RCC 7860 (cell line): ENCODE data around the gene BPIFB1.

Experiments used
- DNase-seq: peaks from one replicate; pipeline ENCODE4 v3.0.0-alpha.2; 2015; ENCODE audit warnings: low spot score
- FAIRE-seq: peaks from 2 replicates; lab custom pipeline; 2012; peaks lifted over from hg19 to GRCh38; lab: Jason Lieb, UNC

The BPIFB1 gene

DNA sequence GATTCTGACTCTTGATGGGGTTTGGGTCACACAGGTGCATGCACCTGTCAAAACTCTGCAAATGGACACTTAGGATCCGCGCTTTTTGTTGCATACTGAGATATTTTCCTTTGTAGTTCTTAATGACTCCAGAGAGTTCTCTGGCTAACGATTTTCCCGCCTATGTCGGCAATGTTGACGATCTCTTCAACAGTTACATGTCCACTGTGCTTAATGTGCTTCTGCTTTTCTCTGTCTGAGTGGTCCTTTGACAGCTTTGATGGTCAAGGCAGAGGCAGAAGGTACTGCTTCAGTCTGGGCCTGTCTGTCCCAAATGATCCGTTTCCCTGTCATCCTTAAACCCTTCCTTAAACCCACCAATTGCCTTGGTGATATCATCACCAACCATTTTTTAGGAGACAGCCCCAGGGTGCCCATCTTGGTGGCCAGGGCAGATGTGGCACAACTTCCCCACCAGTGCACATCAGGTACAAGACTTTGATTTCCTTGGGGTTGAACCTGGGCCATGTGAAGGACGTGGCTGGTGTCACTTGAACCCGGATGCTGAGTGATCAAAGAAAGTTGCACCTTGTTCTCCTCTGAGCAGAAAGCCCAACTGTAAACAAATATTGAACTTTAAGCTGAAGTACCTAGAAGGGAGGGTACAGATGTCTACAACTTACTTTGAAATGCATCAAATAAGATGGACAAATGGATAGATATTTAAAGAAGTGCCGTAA lies 10.7 kb upstream of the BPIFB1 start:
- DNase-seq = no peak
- no peak for FAIRE-seq

DNA sequence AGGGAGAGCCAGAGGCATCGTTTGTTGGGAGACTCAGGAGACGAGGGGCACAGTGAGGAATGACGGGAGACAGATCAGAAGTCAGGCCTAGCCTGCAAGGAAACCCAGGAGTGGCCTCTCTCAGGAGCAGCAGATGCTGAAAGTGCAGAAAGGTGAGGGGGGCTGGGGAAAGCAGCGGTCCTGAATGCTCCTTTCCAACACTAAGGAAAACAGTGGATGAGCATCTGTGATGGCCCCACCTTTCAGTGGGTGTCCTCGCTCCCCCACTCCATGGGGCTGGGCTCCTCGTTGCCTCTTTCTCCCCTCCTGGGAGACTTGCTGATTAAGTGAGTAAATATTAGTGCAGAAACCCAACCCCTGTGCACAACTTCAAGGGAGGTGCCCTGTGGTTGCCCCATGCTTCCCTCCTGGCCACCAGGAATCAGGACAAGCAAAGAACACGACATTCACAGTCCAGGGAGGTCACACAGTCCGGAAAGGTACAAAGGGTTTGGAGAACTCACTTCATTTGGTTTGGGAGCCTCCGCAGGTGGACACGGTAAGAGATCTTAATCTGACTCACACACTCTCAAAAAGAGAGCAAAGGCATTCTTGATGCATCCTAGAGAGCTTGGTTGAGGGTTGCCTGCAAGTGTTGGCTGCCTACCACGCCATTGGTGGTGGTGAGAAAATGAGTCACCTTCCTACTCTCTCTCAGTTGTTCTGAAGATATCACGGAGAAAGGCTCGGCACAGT lies 9.7 kb upstream of the BPIFB1 start:
- FAIRE-seq (no peak), DNase-seq (no peak)

DNA sequence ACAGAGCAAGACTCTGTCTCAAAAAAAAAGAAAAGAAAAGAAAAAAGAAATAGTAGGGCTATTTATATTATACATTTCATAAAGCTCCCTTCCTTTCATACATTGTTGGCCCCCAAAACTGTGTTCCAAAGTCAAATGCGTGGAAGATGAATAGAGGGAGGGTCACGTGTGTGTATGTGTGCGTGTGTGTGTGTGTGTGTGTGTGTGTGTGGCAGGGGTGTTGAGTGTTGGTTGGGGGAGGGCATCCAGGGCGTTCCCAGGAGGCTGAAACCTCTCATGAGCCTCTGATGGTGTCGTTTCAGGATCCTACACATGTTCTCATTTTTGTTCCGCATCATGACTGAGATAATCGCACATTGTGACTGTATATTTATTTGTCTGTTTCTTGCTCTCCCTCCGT lies 7.8 kb upstream of the BPIFB1 start:
- FAIRE-seq (no peak), DNase-seq (no peak)

DNA sequence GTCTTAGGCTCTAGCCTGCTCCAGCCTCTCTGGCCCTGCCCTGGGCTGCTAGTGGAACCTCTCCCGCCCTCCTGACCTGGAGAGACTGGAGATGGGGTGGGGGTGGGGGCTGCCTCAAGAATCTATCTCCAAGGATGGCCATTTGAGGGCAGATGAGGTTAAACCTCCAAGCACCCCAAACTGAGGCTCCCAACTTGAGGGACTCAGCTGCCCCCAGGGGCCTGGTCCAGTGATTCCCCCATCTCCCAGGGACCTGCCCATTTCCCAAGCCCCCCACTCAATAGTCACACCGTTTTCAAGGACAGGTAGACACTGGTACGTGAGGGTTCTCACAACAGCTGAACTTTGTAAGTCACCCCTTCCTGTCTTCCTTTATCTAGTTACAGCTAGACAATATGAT lies 7.1 kb upstream of the BPIFB1 start:
- DNase-seq = no peak
- FAIRE-seq = no peak

GRCh38 chr20:33276303-33277113 lies 6.5 kb upstream of the BPIFB1 start:
- FAIRE-seq = no peak
- no peak for DNase-seq

GRCh38 chr20:33277471-33278441 lies 5.3 kb upstream of the BPIFB1 start:
- FAIRE-seq (no peak), DNase-seq (no peak)

GRCh38 chr20:33278700-33279099 lies 4.3 kb upstream of the BPIFB1 start:
- no peak for FAIRE-seq

DNA sequence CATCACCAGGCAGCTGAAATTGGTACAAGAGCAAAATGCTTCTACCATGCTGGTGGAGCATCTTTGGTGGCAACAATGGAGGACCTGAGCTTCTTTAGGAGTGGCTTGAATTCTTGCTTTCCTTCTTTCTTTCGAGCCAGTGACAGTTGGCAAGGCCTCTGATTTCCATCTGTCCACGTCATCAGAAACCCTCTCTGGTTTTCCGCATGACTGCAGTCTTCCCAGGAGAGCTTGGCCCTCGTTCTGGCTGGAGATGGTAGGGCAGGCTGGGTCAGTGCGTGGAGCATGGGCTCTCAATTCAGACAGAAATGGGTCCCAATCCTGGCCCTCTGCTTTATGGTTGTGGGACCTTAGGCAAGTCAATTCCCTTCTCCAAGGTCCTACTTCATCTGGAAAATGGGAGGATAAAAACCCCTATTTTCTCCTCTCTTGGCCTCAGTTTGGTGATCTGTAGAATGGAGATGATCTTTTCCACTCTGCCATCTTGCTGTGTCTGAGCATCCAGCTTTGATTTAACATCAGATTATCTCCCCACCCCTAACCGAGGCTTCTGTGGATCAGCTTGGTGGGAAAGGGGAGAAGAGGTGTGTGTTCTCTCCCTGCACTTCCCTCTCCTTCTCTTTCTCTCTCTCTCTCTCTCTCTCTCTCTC lies 3.6 kb upstream of the BPIFB1 start:
- DNase-seq = peak; percentile 55
- FAIRE-seq = peak; percentile 73

More at GRCh38 chr20:33278700-33279099, 4.3 kb upstream of the BPIFB1 start:
- DNase-seq = no peak

GRCh38 chr20:33280000-33280680 lies 2.9 kb upstream of the BPIFB1 start:
- FAIRE-seq (no peak), DNase-seq (no peak)

DNA sequence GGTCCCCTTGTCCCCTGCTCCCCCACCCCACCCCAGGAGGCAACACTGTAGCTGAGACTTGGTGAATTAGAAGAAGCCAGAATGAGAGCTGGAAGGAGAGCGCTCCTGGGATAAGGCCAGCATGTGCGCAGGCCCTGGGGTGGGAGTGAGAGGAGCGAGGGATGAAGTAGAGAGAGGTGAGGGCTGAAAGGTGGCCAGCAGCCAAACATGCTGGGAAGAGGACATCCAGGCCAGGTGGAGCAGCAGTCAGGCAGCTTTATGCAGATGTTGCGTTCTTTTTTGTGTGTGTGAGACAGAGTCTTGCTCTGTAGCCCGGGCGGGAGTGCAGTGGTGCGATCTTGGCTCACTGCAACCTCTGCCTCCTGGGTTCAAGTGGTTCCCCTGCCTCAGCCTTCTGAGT lies 2.2 kb upstream of the BPIFB1 start:
- no peak for FAIRE-seq
- DNase-seq = no peak

DNA sequence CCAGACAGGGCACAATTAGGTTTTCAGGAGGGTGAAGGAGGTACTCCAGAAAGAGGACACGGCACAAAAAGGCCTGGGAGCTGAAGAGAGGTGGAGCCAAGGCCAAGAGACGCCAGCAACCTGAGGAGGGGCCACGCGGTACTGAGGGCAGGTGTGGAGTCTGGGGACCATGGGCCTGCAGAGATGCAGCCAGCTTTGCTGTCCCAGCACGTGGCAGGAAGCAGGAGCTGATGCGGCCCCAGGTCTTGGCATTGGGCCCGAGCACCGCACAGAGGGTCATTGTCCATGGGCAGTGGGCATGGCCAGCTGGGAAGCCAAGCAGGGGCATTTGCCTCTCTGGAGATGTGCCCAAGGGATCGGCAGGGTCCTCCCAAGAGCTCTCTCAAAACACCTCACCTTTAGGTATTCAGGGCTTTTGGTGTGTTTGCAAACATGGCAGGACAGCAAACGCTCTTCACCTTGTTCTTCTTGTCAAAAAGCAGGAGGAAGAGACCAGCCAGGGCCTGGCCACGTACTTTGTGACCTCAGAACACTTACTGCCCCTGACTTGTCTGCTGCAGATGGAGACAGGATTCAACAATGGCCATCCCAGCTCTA lies 1.4 kb upstream of the BPIFB1 start:
- no peak for DNase-seq

DNA sequence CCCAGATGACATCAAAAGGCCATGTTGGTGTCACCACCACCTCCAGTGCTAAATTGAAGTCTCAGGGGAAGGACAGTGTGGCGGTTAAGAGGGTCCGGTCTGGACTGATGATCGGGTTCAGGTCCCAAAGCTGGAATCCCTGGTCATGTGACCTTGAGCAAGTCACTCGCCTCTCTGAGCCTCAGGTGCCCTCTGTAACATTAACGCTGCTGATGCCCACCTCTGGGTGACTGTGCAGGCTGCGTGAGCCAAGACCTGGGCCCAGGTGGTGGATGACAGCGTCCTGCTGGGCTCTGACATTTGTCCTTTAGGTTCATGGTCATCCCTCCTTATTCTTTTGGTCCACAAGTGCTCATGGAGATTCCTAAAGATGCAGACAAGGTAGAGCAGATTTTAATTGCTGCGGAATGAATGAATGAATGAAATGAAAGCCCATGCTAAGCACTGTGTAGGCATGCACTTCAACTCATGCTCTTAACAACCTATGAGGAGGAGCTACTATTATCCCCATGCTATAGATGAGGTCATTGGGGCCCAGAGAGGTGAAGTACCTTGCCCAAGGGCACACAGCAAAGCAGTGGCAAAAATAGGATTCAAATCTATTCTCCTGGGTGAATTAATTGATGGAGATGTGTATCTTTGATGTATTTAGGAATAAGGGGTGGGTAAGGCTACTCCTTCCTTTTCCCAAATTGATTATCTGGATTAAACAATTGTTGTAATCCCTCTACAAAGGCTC lies 649 bp upstream of the BPIFB1 start:
- DNase-seq (no peak), FAIRE-seq (no peak)

More for the DNA sequence above, 1.4 kb upstream of the BPIFB1 start:
- FAIRE-seq = no peak

DNA sequence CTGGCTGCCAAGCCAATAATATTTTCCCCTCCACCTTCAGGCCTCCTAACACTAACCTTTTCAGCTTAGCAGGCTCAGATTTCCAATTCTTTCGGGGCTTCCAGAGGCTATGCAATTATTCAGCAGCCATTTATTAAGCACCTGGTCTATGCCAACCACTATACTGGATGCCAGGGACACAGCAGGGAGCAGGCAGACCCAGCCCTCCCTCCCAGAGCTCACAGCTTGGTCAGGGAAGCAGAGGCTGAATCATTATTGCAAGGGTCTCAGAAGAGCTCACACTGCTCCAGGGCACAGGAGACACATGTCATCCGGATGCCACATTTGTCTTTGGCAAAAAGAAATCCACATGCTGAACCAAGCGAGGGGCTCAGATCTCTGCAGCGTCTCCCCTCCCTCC lies 1.3 kb downstream of the BPIFB1 start:
- DNase-seq (no peak), FAIRE-seq (no peak)

- DNase-seq (no peak), FAIRE-seq (no peak)
Measured at GRCh38 chr20:33284937-33285336, 1.9 kb downstream of the BPIFB1 start.

- no peak for FAIRE-seq
- DNase-seq = no peak
Measured at GRCh38 chr20:33285861-33286495, 3.0 kb downstream of the BPIFB1 start.

DNA sequence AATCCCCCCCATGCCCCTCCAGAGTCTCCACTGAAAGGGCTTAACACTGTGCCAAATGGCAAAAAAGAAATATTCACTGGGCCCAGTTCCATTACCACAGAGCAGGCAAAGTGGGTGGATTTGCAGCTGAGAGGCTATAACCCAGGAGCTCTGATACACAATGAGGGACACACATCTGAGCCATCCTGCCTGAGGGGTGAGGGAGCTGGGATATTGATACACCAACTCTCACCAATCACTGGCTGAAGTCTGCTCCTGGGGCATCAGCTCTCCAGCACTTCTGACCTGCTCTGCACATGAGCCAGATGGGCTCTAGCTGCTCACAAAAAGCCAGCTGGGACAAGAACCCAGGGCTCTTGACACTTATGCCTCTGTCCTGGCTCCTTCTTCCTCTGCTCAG lies 4.9 kb downstream of the BPIFB1 start:
- DNase-seq (no peak), FAIRE-seq (no peak)

- no peak for FAIRE-seq
- no peak for DNase-seq
Measured at GRCh38 chr20:33290852-33291251, 7.8 kb downstream of the BPIFB1 start.

DNA sequence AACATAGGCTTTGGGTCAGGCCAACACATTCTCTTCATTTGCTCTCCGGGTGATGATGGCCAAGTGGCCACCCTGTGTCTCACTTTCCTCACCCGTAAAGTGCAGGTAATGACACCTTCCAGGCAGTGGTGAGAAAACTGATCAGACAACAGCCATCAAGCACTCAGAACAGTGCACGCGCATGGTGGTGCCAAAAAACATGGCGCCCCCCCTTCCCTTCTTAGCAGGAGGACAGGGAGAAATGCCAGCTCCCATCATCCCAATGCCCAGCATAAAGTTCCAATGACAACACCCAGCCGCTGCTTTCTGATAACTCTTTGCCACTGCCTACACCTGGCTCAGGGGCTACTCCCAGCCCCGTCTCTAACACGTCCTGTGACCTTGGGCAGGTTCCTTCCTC lies 8.4 kb downstream of the BPIFB1 start:
- no peak for FAIRE-seq
- no peak for DNase-seq
